ENCODE measurements around the gene RPP25L.

DNA sequence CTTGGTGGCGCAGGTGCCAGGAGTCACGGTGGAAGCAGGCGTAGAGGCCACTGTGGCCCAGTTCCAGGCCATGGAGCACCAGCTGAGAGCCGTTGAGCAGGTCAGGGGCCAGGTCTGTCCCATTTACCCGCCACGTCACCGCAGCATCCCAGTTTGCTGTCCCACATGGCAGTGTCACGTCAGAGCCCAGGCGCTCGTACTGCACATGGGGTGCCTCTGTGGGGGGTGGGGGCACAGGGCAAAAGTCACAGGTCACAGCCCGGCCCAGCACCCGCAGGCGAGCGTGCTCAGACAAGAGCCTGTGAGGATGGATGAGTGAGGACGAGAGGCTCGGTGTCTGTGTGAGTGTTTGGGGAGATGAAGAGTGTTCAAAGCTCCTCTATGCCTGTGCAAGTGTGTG lies 47.3 kb downstream of the RPP25L start:
- TF ChIP-seq, protein P1, sequence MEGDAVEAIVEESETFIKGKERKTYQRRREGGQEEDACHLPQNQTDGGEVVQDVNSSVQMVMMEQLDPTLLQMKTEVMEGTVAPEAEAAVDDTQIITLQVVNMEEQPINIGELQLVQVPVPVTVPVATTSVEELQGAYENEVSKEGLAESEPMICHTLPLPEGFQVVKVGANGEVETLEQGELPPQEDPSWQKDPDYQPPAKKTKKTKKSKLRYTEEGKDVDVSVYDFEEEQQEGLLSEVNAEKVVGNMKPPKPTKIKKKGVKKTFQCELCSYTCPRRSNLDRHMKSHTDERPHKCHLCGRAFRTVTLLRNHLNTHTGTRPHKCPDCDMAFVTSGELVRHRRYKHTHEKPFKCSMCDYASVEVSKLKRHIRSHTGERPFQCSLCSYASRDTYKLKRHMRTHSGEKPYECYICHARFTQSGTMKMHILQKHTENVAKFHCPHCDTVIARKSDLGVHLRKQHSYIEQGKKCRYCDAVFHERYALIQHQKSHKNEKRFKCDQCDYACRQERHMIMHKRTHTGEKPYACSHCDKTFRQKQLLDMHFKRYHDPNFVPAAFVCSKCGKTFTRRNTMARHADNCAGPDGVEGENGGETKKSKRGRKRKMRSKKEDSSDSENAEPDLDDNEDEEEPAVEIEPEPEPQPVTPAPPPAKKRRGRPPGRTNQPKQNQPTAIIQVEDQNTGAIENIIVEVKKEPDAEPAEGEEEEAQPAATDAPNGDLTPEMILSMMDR (IDR thresholded peaks at IDR 0.05) = no peak
- TF ChIP-seq POLR2A (IDR thresholded peaks at IDR 0.05) = no peak

All from esophagus squamous epithelium (tissue), 4 donors.